LNCAP (cell line): ENCODE measurements around the gene CTSG.

Experiments used
- TF ChIP-seq, protein P1 (sequence below): fragments of 450-650 bp; IDR thresholded peaks from 2 replicates; pipeline ENCODE4 v1.5.1; 2017; ENCODE audit warnings: mild to moderate bottlenecking

Gene CTSG

DNA sequence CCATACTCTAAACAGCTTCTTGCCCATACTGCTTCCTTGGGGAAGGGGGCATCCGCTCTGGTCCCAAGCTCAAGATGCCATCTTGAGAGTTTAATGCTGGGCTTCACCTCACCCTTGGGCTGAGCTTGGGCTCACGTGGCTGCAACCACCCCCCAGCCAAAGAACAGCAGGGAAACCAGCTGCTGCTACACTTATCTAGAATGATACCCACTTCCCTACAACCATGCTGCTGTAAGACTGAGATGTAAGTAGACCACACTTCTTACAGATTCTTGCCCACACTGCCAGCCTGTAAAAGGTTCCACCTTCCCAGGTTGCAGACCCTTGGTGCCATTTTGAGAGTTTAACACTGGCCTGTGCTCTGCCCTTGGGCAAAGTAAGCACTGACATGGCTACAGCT is 9.7 kb downstream of the CTSG start:
- TF ChIP-seq, protein P1, sequence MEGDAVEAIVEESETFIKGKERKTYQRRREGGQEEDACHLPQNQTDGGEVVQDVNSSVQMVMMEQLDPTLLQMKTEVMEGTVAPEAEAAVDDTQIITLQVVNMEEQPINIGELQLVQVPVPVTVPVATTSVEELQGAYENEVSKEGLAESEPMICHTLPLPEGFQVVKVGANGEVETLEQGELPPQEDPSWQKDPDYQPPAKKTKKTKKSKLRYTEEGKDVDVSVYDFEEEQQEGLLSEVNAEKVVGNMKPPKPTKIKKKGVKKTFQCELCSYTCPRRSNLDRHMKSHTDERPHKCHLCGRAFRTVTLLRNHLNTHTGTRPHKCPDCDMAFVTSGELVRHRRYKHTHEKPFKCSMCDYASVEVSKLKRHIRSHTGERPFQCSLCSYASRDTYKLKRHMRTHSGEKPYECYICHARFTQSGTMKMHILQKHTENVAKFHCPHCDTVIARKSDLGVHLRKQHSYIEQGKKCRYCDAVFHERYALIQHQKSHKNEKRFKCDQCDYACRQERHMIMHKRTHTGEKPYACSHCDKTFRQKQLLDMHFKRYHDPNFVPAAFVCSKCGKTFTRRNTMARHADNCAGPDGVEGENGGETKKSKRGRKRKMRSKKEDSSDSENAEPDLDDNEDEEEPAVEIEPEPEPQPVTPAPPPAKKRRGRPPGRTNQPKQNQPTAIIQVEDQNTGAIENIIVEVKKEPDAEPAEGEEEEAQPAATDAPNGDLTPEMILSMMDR: no peak

DNA sequence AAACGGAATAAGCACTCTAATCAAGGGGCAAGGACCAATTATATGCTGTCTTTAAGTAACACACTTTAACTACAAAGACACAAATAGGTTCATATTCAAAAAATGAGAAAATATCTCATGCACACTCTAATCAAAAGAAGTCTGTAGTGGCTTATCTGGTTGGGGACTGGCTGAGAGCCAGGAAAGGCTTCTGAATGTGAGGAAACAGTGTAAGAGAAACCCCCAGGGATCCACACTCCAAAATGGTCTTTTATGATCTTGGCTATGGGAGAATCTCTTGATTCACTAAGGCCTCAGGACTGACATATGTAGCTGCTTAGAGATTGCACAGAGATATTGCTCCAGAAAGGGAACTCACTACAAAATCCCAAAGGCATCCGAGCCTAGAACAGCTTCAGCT is 10.3 kb downstream of the CTSG start:
- TF ChIP-seq, protein P1: no peak

DNA sequence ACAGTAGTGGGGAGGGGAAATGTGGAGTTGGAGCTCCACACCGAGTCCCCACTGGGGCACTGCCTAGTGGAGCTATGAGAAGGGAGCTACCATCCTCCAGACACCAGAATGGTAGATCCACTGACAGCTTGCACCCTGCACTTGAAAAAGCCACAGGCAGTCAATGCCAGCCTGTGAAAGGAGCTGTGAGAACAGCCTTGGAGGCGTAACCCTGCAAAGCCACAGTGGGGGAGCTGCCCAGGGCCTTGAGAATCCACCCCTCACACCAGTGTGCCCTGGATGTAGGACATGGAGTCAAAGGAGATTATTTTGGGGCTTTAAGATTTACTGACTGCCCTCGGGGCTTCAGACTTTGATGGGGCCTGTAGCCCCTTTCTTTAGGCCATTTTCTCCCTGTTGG is 12.5 kb downstream of the CTSG start:
- TF ChIP-seq, protein P1: no peak

DNA sequence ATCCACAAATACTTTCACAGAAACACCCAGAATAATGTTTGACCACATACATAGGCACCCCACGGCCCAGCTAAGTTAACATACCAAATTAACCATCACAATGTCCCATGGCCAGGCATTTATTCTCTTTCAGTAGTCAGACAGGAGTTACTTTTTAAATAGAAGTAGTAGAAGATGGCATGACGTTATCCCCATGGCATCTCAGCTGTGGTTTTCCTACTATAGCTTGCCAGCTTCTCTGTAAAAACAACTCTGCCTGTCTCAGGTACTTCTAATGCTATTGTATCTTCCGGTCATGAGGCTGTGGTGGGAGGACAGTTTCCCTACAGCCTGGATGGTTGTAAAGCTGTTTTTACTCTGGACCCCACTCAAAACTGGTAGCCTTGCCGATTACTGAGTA is 19.3 kb downstream of the CTSG start:
- TF ChIP-seq, protein P1: no peak

DNA sequence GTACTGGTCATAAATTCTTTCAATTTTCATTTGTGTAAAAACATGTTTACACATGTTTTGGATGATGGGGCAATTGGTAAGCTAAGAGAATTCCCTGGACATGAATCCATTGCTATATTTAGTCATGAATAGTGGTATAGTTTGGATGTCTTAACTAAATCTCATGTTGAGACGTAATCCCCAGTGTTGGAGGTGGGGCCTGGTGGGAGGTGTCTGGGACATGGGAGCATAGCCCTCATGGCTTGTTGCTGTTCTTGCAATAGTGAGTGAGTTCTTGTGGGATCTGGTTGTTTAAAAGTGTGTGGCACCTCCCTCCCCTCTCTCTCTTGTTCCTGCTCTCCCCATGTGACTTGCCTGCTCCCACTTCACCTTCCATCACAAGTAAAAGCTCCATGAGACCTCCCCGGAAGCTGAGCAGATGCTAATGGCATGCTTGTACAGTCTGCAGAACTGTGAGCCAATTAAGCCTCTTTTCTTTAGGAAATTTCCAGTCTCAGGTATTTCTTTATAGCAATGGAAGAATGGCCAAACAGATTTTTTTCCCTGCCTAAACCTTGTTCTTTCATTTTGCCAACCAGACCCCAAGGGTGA is 33.6 kb downstream of the CTSG start:
- TF ChIP-seq, protein P1: no peak

DNA sequence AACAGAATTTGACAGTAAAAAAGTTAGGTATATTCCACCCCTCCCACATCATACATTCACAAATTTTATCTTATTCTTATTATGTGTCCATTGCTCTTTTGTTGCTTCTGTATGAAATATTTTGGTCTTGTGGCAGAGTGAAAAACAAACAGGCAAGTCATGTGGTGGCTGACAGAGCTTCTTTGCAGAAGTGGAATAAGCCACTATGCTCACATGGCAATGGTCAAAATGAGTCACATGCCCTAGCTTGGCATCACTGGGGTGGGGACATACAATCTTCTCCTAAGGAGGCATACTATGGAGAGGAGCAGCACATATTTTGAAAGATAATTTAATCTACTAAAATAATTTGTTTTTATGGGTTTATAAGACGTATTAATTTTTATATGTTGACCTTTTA is 40.3 kb downstream of the CTSG start:
- TF ChIP-seq, protein P1: no peak

DNA sequence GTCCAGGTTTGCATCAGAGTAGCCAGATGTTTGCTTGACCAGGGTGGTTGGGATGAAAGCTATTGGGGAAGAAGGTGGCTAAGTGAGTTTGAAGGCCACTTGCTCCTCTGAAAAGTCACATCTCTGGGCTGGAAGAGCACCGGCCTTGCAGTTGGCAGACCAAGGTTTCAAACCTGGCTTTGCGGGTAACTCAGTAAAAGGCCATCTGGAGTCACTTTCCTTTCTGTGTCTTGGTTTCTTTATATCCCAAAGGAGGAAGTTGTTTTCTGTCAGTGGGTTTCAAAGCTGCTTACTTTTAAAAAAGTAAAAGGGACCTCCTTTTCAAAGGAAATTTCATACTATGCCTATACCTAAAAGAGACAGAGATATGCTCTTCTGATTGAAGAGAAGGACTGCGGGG is 41.8 kb downstream of the CTSG start:
- TF ChIP-seq, protein P1: no peak
